ENCODE results near the gene ULK4.
"Not testable (repeated sequence)": the region's sequence is repeated elsewhere in the genome, so short reads cannot be mapped to it uniquely, and the experiment has no call there.

Gene ULK4

GRCh38 chr3:41792806-41793205, 169.1 kb downstream of the ULK4 start:
- no peak for TF ChIP-seq CTCF (IDR thresholded peaks at IDR 0.05; ENCODE audit: control insufficient read depth, extremely low read depth, insufficient read depth)
- no peak for DNase-seq (ENCODE audit: low read depth)
- H3K4me3 ChIP-seq (ENCODE audit: low read depth, low read length): no peak overlapping the region

GRCh38 chr3:41769106-41769505, 192.8 kb downstream of the ULK4 start:
- no peak for TF ChIP-seq CTCF (IDR thresholded peaks at IDR 0.05; ENCODE audit: control insufficient read depth, extremely low read depth, insufficient read depth)
- no peak overlapping the region for H3K4me3 ChIP-seq (ENCODE audit: low read depth, low read length)
- DNase-seq (ENCODE audit: low read depth): no peak

- no peak for TF ChIP-seq CTCF (IDR thresholded peaks at IDR 0.05; ENCODE audit: control insufficient read depth, extremely low read depth, insufficient read depth)
- no peak for DNase-seq (ENCODE audit: low read depth)
Measured at GRCh38 chr3:41768363-41768762, 193.5 kb downstream of the ULK4 start.

GRCh38 chr3:41762867-41763266, 199.0 kb downstream of the ULK4 start:
- not testable (repeated sequence) for DNase-seq (ENCODE audit: low read depth); H3K4me3 ChIP-seq (ENCODE audit: low read depth, low read length)

More at GRCh38 chr3:41768363-41768762, 193.5 kb downstream of the ULK4 start:
- no peak overlapping the region for H3K4me3 ChIP-seq (ENCODE audit: low read depth, low read length)

GRCh38 chr3:41753651-41754050, 208.3 kb downstream of the ULK4 start:
- no peak for DNase-seq (ENCODE audit: low read depth)
- no peak for TF ChIP-seq CTCF (IDR thresholded peaks at IDR 0.05; ENCODE audit: control insufficient read depth, extremely low read depth, insufficient read depth)

GRCh38 chr3:41751597-41751996, 210.3 kb downstream of the ULK4 start:
- H3K4me3 ChIP-seq (ENCODE audit: low read depth, low read length): no peak overlapping the region
- no peak for TF ChIP-seq CTCF (IDR thresholded peaks at IDR 0.05; ENCODE audit: control insufficient read depth, extremely low read depth, insufficient read depth)
- DNase-seq (ENCODE audit: low read depth): no peak

More at GRCh38 chr3:41753651-41754050, 208.3 kb downstream of the ULK4 start:
- no peak overlapping the region for H3K4me3 ChIP-seq (ENCODE audit: low read depth, low read length)

- DNase-seq (ENCODE audit: low read depth): no peak
- no peak for TF ChIP-seq CTCF (IDR thresholded peaks at IDR 0.05; ENCODE audit: control insufficient read depth, extremely low read depth, insufficient read depth)
- H3K4me3 ChIP-seq (ENCODE audit: low read depth, low read length): no peak overlapping the region
Measured at GRCh38 chr3:41749988-41750387, 211.9 kb downstream of the ULK4 start.

Data from LNCaP clone FGC (cell line).